Endothelial cell of umbilical vein (primary cell): Measurements from ENCODE around the gene KRT71. TPM values are rescaled to one million over a fixed set of nuclear protein-coding genes. Genes with fewer than 3 reads are reported as not detected.

Experiments used
- BruUV-seq: library from RNA; stranded (reverse); fragments of 400-500 nt; replicated peaks from 2 replicates; lab custom pipeline; 2021; lab: Mats Ljungman, UMichigan
- CTCF ChIA-PET: fragments of 300-600, 350-600 bp; sonication (Branson Sonifier 250); formaldehyde crosslinking; loops from one replicate; lab custom pipeline; 2021; ENCODE audit warnings: antibody characterized with exemption, inconsistent platforms; lab: Charles Lee
- POLR2A ChIA-PET: fragments of 300-600, 350-600 bp; sonication (Branson Sonifier 250); formaldehyde crosslinking; loops from one replicate; lab custom pipeline; 2021; ENCODE audit warnings: antibody characterized with exemption, inconsistent platforms; lab: Charles Lee
- DNase-seq: peaks from one replicate; pipeline ENCODE4 v3.0.0-alpha.2; 2011; ENCODE audit warnings: low read depth, low spot score
- FAIRE-seq: peaks from 2 replicates; lab custom pipeline; 2011; peaks lifted over from hg19 to GRCh38; lab: Jason Lieb, UNC
- H2AFZ ChIP-seq: 2 replicates; pipeline ENCODE4 v1.6.0; 2012; ENCODE audit warnings: low read depth, low read length, control low read depth, inconsistent platforms
- H3K27ac ChIP-seq: 2 replicates; pipeline ENCODE4 v1.5.1; 2011; ENCODE audit warnings: low read depth, mild to moderate bottlenecking, control low read depth, low read length, moderate library complexity; ENCODE audit not compliant: insufficient read depth
- H3K27me3 ChIP-seq, 2 experiments: 2 replicates each; pipeline versions ENCODE4 v1.6.0 to v1.6.1; 2011; ENCODE audit warnings: low read length in 2 of 2, mixed read lengths in 1 of 2; ENCODE audit not compliant: control insufficient read depth in 2 of 2, insufficient read depth in 2 of 2
- H3K36me3 ChIP-seq, 2 experiments: 2 replicates in 1 of 2; 3 replicates in 1 of 2; pipeline ENCODE4 v1.5.1; 2011; ENCODE audit warnings: low read length in 2 of 2, mild to moderate bottlenecking in 1 of 2, moderate library complexity in 1 of 2; ENCODE audit not compliant: control insufficient read depth in 2 of 2, insufficient read depth in 2 of 2; ENCODE audit errors: extremely low read depth in 1 of 2
- H3K4me1 ChIP-seq: 3 replicates; pipeline ENCODE4 v1.5.1; 2011; ENCODE audit warnings: mild to moderate bottlenecking, low read length; ENCODE audit not compliant: control insufficient read depth, insufficient read depth; ENCODE audit errors: extremely low read depth
- H3K4me2 ChIP-seq: 2 replicates; pipeline ENCODE4 v1.6.1; 2011; ENCODE audit warnings: low read length, control low read depth, mixed read lengths; ENCODE audit not compliant: insufficient read depth
- H3K4me3 ChIP-seq, 3 experiments: fragments of 200-600 bp in 1 of 3; sonication (generic), shearing (Covaris generic) in 1 of 3; replicated peaks in 1 of 3; 2 replicates each; pipeline ENCODE4 v1.5.1; 2011 to 2016; ENCODE audit warnings: control low read depth in 3 of 3, low read length in 3 of 3, mild to moderate bottlenecking in 2 of 3, inconsistent platforms in 1 of 3, low read depth in 1 of 3, moderate library complexity in 1 of 3; ENCODE audit not compliant: insufficient read depth in 1 of 3
- H3K79me2 ChIP-seq: 2 replicates; pipeline ENCODE4 v1.6.0; 2012; ENCODE audit warnings: low read length, inconsistent platforms; ENCODE audit not compliant: control insufficient read depth, insufficient read depth
- H3K9ac ChIP-seq: replicated peaks from 2 replicates; pipeline ENCODE3; 2011; ENCODE audit warnings: low read length, control low read depth; ENCODE audit not compliant: insufficient read depth; ENCODE audit errors: extremely low read depth
- H3K9me1 ChIP-seq: replicated peaks from 3 replicates; pipeline ENCODE4 v1.6.0; 2011; ENCODE audit warnings: mild to moderate bottlenecking, low read length; ENCODE audit not compliant: control insufficient read depth, insufficient read depth; ENCODE audit errors: extremely low read depth
- H3K9me3 ChIP-seq: replicated peaks from 2 replicates; pipeline ENCODE4 v1.5.1; 2012; ENCODE audit warnings: low read length, inconsistent platforms; ENCODE audit not compliant: control insufficient read depth, insufficient read depth
- H4K20me1 ChIP-seq: replicated peaks from 2 replicates; pipeline ENCODE3; 2011; ENCODE audit warnings: mild to moderate bottlenecking, low read length; ENCODE audit not compliant: control insufficient read depth, insufficient read depth; ENCODE audit errors: extremely low read depth
- CTCF ChIP-seq, 2 donors: IDR thresholded peaks; 1 replicate in 1 of 2; 2 replicates in 1 of 2; pipeline ENCODE4 v1.5.1; 2011; ENCODE audit warnings: low read length in 2 of 2, mild to moderate bottlenecking in 2 of 2, moderate library complexity in 2 of 2, control low read depth in 1 of 2, inconsistent platforms in 1 of 2, low read depth in 1 of 2; ENCODE audit not compliant: insufficient read depth in 1 of 2; ENCODE audit errors: extremely low read depth in 1 of 2
- EZH2 ChIP-seq: IDR thresholded peaks from 2 replicates; pipeline ENCODE4 v1.6.1; 2012; ENCODE audit warnings: borderline replicate concordance, low read depth, mild to moderate bottlenecking, moderate library complexity, low read length, inconsistent platforms; ENCODE audit not compliant: severe bottlenecking
- FOS ChIP-seq: IDR thresholded peaks from 2 replicates; pipeline ENCODE4 v1.6.1; 2011; ENCODE audit warnings: mild to moderate bottlenecking, low read length, moderate library complexity, borderline replicate concordance; ENCODE audit not compliant: insufficient read depth
- GATA2 ChIP-seq: IDR thresholded peaks from 2 replicates; pipeline ENCODE4 v1.7.0; 2011; ENCODE audit warnings: low read depth, mild to moderate bottlenecking, moderate library complexity, mixed read lengths, low read length; ENCODE audit not compliant: insufficient read length, insufficient read depth
- JUN ChIP-seq: IDR thresholded peaks from 2 replicates; pipeline ENCODE4 v1.6.1; 2011; ENCODE audit warnings: borderline replicate concordance, low read depth; ENCODE audit not compliant: insufficient read length, insufficient read depth
- MAX ChIP-seq: IDR thresholded peaks from 2 replicates; pipeline ENCODE4 v1.6.1; 2011; ENCODE audit not compliant: insufficient read depth, insufficient read length
- MYC ChIP-seq: IDR thresholded peaks from one replicate; pipeline ENCODE4 v1.6.1; 2011; ENCODE audit warnings: mild to moderate bottlenecking, low read depth, low read length
- POLR2A ChIP-seq: IDR thresholded peaks from 2 replicates; pipeline ENCODE4 v1.6.1; 2012; ENCODE audit warnings: low read depth, mild to moderate bottlenecking, control low read depth, low read length
- POLR2AphosphoS5 ChIP-seq: IDR thresholded peaks from 2 replicates; pipeline ENCODE4 v1.6.1; 2012; ENCODE audit warnings: low read depth, mild to moderate bottlenecking, control low read depth, low read length, moderate library complexity; ENCODE audit not compliant: insufficient read depth
- dilution Hi-C: fragments of 300-500 bp; cut with MboI; formaldehyde crosslinking; loops from one replicate; pipeline ENCODE4 v1.15.0; 2019; ENCODE audit warnings: low sequenced_read_pairs; ENCODE audit not compliant: extremely low pct_ligation_motif_present
- intact Hi-C: fragments of 100-400 bp; cut with micrococcal nuclease; formaldehyde crosslinking; loops from one replicate; pipeline ENCODE4 v1.10.0; 2022
- polyA plus RNA-seq, 4 experiments: library from polyadenylated mRNA; depleted of rRNA in 3 of 4; stranded (reverse) in 3 of 4; unstranded in 1 of 4; fragments of >200 nt; gene quantifications; 2 replicates each; pipeline versions ENCODE4 v1.2.1 to v1.2.3, GENCODE V29; 2011 to 2012; ENCODE audit warnings: missing spikeins in 1 of 4
- total RNA-seq: library from RNA; stranded (reverse); gene quantifications from 2 replicates; pipeline ENCODE4 v1.2.3, GENCODE V29; 2021

KRT71 gene
- total and polyA plus RNA-seq, 2 donors (not counting 3 experiments of a cell fraction or from before 2014, with no cell fraction given) = not detected

DNA sequence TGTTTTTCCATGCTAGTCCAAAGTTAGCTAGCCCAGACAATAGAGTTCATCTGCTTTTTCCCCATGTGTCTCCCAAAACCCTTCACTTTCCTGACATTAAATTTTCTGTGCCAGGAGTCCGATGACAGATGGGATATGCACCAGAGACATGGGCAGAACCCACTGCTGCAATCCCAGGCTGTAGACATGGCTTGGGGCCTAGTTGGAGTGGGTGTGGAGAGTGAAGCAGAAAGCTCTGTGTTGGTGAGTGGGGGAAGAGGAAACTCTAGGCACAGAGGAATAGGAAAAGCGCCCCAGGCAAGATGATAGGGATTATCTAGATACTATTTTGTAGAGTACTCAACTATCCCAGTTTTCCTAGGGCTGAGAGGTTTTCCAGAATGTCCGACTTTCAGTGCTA is 25.5 kb upstream of the KRT71 start:
- Histone ChIP-seq H4K20me1 (no peaks in the 10 kb centered on the region), H3K4me2 (no peak overlapping the region), H3K4me1 (no peaks in the 10 kb centered on the region), H3K36me3 (no peaks in the 10 kb centered on the region), H3K4me3 (no peak overlapping the region), H2AFZ (no peak overlapping the region), H3K9ac (no peak overlapping the region), H3K27me3 (peaks cover 0 to 2% of the 10 kb centered on the region in 2 experiments), H3K9me3 (no peaks in the 10 kb centered on the region), H3K27ac (no peak overlapping the region), H3K9me1 (no peaks in the 10 kb centered on the region), H3K79me2 (no peaks in the 10 kb centered on the region)
- ChIA-PET CTCF (interaction anchor here (0.6 to 12.3 kb wide), 5 partner anchors 8 to 301 kb away, joined by 3 to 135 read pairs (median 9); no protein-coding TSS in a partner anchor), POLR2A (no interaction called here)
- TF ChIP-seq POLR2A (no peak), FOS (no peak), MAX (no peak), CTCF (IDR thresholded peaks at IDR 0.05; ENCODE audit: extremely low read depth in 1 of 2, insufficient read depth in 1 of 2, low read depth in 1 of 2, low read length in 2 of 2) (no peak), GATA2 (no peak), EZH2 (no peak), MYC (no peak), POLR2AphosphoS5 (no peak), JUN (no peak)
- intact Hi-C loops (no loop called here), dilution Hi-C loops (no loop called here)
- BruUV-seq = no TSS peak
- DNase-seq = no peak
- no peak for FAIRE-seq
